ENCODE data around the gene SPON1.

- TF ChIP-seq CTCF (IDR thresholded peaks at IDR 0.05) (peak in 1 of 3 donors; percentile 23), POLR2A (IDR thresholded peaks at IDR 0.05) (no peak)
Observed at GRCh38 chr11:14308114-14308896, 345.8 kb downstream of the SPON1 start.

Data from ovary (tissue), 3 donors.